GM18870 (cell line): ENCODE data around the gene MT1E.
A peak's percentile ranks its signal among the peaks of the same experiment; 100 is the strongest.
"Not testable (repeated sequence)": the region's sequence is repeated elsewhere in the genome, so short reads cannot be mapped to it uniquely, and the experiment has no call there.

ENCODE experiments used
- ATAC-seq: cut with Tn5 transposase; IDR thresholded peaks from one replicate; pipeline ENCODE4 v1.9.1; 2021; ENCODE audit warnings: moderate library complexity; ENCODE audit not compliant: unreplicated experiment

The MT1E gene

GRCh38 chr16:56606476-56607108 lies 19.0 kb upstream of the MT1E start:
- no peak for ATAC-seq

GRCh38 chr16:56607109-56607618 lies 18.4 kb upstream of the MT1E start:
- ATAC-seq = no peak

GRCh38 chr16:56607675-56608042 lies 17.9 kb upstream of the MT1E start:
- no peak for ATAC-seq

GRCh38 chr16:56608043-56608875 lies 17.3 kb upstream of the MT1E start, which contains the start of gene MT2A:
Gene MT2A (plus strand): TSS chr16:56608584. CDS start chr16:56608656, 72 bp downstream.
- ATAC-seq = peak; percentile 79

- no peak for ATAC-seq
Measured at GRCh38 chr16:56608876-56609462, 16.6 kb upstream of the MT1E start.

- ATAC-seq = no peak
Measured at GRCh38 chr16:56609463-56609921, 16.1 kb upstream of the MT1E start.

GRCh38 chr16:56610017-56610608 lies 15.5 kb upstream of the MT1E start:
- no peak for ATAC-seq

GRCh38 chr16:56610609-56611111 lies 14.9 kb upstream of the MT1E start:
- ATAC-seq = no peak

- no peak for ATAC-seq
Measured at GRCh38 chr16:56611281-56611833, 14.2 kb upstream of the MT1E start.

- no peak for ATAC-seq
Measured at GRCh38 chr16:56613706-56614105, 11.9 kb upstream of the MT1E start.

GRCh38 chr16:56614549-56614991 lies 11.0 kb upstream of the MT1E start:
- no peak for ATAC-seq

GRCh38 chr16:56615353-56615752 lies 10.2 kb upstream of the MT1E start:
- ATAC-seq = no peak

- no peak for ATAC-seq
Measured at GRCh38 chr16:56616608-56617211, 8.9 kb upstream of the MT1E start.

GRCh38 chr16:56617212-56618085 lies 8.1 kb upstream of the MT1E start:
- ATAC-seq = no peak

GRCh38 chr16:56618138-56618537 lies 7.4 kb upstream of the MT1E start:
- ATAC-seq = no peak

- no peak for ATAC-seq
Measured at GRCh38 chr16:56620339-56620897, 5.2 kb upstream of the MT1E start.

GRCh38 chr16:56621665-56622445 lies 3.7 kb upstream of the MT1E start:
- ATAC-seq = not testable (repeated sequence)

GRCh38 chr16:56623184-56623583 lies 2.4 kb upstream of the MT1E start:
- ATAC-seq = not testable (repeated sequence)
